ENCODE results near the gene BCAP29.

BCAP29 gene

DNA sequence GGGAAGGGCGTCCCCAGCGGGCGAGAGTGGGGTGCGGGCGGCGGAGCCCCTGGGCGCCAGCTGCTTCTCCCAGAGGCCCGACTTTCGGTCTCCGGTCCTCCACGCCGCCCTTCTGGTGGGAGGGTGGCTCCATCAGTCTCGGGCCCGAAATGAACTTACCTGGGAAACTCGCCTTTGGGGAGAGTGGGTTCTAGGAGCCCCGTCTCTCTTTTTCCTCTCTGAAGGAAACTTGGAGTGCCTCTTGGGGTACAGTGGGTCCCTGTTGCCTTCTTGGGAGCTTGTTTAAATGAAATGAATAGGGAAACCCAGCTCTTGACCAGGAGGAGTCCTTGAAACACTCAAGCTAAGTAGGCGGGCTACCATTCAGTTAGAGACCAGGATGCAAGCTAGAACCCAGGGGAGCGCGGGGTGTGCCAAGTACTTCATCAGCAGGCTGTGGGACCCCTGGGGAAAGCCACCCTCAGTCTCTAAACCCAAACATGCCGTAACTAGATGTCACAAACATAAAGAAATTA is 81.9 kb downstream of the BCAP29 start:
- Histone ChIP-seq H3K27me3 (ENCODE audit: control insufficient read depth, insufficient read depth, low read length) (peaks cover 14% of the 10 kb centered on the region), H3K9ac (ENCODE audit: low read length) (no peak overlapping the region), H3K4me1 (ENCODE audit: control insufficient read depth, insufficient read depth, low read length) (no peaks in the 10 kb centered on the region), H3K36me3 (ENCODE audit: control insufficient read depth, insufficient read depth, low read length) (no peaks in the 10 kb centered on the region), H3K4me3 (ENCODE audit: low read length) (peak overlapping the region; percentile 67), H3K27ac (ENCODE audit: low read depth, low read length) (no peak overlapping the region)

DNA sequence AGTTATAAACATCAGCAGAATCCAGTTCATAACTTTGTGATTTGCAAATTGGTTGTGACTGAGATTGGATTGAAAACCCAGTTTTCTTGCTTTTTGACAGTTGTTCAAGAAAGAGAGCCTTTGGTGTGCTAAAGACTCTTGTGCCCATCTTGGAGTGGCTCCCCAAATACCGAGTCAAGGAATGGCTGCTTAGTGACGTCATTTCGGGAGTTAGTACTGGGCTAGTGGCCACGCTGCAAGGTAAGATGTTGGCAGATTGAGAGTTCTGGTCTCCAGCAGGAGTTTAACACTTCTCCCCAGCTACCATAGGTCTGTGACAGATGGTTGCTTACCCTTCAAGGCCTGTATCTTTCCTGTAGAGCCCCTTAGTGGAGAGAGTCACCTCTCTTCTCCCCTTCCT is 83.2 kb downstream of the BCAP29 start:
- Histone ChIP-seq H3K4me1 (ENCODE audit: control insufficient read depth, insufficient read depth, low read length) (no peaks in the 10 kb centered on the region), H3K9ac (ENCODE audit: low read length) (no peak overlapping the region), H3K27ac (ENCODE audit: low read depth, low read length) (no peak overlapping the region), H3K27me3 (ENCODE audit: control insufficient read depth, insufficient read depth, low read length) (peaks cover 14% of the 10 kb centered on the region), H3K36me3 (ENCODE audit: control insufficient read depth, insufficient read depth, low read length) (no peaks in the 10 kb centered on the region), H3K4me3 (ENCODE audit: low read length) (no peak overlapping the region)

DNA sequence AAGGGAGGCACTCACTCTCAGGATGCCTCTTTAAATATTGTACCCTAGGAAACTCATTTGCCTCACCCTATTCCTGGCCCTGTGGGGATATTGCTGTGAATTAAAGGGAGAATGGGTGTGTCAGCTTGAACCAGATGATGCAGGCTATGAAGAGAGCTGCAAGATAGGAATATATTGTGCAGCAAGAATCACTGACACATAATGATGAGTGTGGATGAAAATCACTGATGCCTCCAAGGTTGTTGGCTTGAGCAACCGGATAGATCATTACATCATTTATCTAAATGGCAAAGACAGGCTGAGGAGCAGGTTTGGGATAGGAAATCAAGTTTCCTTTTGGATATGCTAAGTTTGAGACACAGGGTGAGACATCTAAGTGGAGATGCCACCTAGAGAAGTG is 86.7 kb downstream of the BCAP29 start:
- Histone ChIP-seq H3K27ac (ENCODE audit: low read depth, low read length) (no peak overlapping the region), H3K27me3 (ENCODE audit: control insufficient read depth, insufficient read depth, low read length) (peaks cover 4% of the 10 kb centered on the region), H3K9ac (ENCODE audit: low read length) (no peak overlapping the region), H3K36me3 (ENCODE audit: control insufficient read depth, insufficient read depth, low read length) (no peaks in the 10 kb centered on the region), H3K4me3 (ENCODE audit: low read length) (no peak overlapping the region), H3K4me1 (ENCODE audit: control insufficient read depth, insufficient read depth, low read length) (no peaks in the 10 kb centered on the region)

DNA sequence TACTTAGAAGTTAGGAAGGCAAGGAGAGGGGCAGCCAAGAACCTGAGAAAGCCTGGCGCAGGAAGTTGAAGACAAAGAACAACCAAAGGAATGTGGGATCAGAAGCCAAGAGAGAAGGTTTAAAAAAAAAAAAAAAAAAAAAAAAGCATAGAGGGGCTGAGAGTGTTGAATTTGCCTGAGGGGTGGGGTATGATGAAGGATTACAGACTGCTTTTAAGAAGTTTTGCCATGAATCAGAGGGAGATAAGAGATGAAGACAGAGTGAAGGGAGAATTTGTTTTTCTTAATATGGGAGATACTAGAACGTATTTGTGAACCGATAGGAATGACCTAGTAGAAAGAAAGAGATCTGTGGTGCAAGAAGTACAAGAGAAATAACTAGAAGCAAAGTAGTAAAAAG is 87.3 kb downstream of the BCAP29 start:
- Histone ChIP-seq H3K27me3 (ENCODE audit: control insufficient read depth, insufficient read depth, low read length) (no peaks in the 10 kb centered on the region), H3K4me3 (ENCODE audit: low read length) (no peak overlapping the region), H3K27ac (ENCODE audit: low read depth, low read length) (no peak overlapping the region), H3K4me1 (ENCODE audit: control insufficient read depth, insufficient read depth, low read length) (no peaks in the 10 kb centered on the region), H3K9ac (ENCODE audit: low read length) (no peak overlapping the region), H3K36me3 (ENCODE audit: control insufficient read depth, insufficient read depth, low read length) (no peaks in the 10 kb centered on the region)

DNA sequence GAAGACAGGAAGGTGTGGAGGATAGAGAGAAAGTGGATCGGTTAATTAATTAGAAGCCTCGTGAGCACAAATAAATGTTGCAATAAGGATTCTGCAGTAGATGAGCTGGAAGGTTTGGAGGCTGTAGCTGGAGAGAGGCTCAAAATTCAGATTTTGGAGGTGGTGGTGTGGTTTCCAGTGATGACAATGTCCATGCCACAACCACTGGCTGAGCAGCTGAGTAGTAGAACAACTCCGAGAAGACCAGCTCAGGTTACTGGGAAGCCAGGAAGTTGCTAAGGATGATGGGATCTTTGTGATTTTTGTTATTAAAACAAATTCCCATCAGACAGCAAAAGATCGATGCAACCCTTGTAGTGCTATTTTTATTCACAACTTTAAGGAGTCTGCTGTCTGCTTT is 88.2 kb downstream of the BCAP29 start:
- Histone ChIP-seq H3K27me3 (ENCODE audit: control insufficient read depth, insufficient read depth, low read length) (no peaks in the 10 kb centered on the region), H3K27ac (ENCODE audit: low read depth, low read length) (no peak overlapping the region), H3K4me1 (ENCODE audit: control insufficient read depth, insufficient read depth, low read length) (no peaks in the 10 kb centered on the region), H3K9ac (ENCODE audit: low read length) (no peak overlapping the region), H3K4me3 (ENCODE audit: low read length) (no peak overlapping the region), H3K36me3 (ENCODE audit: control insufficient read depth, insufficient read depth, low read length) (no peaks in the 10 kb centered on the region)
